ENCODE results near the gene THRB. TPM values are rescaled to one million over a fixed set of nuclear protein-coding genes. Genes with fewer than 3 reads are reported as not detected.
A peak's percentile ranks its signal among the peaks of the same experiment; 100 is the strongest.

The THRB gene
- total RNA-seq, result 4.7 TPM

GRCh38 chr3:24494618-24495325 is at the start of gene THRB:
TSS of gene THRB (minus strand) at chr3:24494850.
- ATAC-seq, result peak; percentile 83

DNA sequence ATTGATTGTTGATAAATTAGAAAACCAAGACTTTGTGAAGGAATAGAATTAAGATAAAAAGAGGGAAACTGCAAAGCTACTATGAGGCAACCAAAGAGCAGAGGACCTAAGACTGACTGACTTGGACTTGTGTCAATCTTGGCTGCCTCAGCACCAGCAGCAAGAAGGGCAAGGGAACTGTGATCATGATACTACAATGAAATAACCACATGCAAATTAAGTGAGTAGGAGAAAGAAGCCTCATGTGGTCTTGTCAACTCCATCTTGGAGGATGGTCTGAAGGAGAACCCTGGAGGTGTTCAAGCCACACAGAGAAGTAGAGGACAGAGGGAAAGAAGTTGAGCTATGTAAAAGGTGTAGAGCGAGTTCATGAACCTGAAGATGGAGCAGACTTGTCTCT is 47.3 kb upstream of the THRB start:
- no peak for ATAC-seq

GRCh38 chr3:24540821-24541220 is 46.2 kb upstream of the THRB start:
- no peak for ATAC-seq

DNA sequence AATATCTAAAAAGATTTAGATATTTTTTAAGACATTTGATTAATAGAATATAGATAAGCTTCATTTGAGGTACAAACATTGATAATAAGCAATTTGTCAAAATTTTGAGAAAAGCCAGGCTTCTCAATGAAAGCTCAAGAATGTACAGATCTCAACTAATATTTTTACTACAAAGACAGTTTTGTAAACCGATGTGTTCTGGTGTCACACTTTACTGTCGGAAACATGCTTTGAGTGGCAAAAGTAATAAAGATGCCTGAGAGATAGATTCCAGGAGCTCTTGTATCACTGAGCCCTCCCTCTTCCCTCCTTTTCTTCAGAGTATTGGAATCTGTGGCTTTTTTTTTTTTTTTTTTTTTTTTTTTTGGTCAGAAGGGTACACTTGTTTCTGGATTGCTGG is 45.0 kb upstream of the THRB start:
- no peak for ATAC-seq

GRCh38 chr3:24538891-24539290 is 44.2 kb upstream of the THRB start:
- ATAC-seq, result no peak

- ATAC-seq, result no peak
These were observed 39.0 kb upstream of the THRB start for GRCh38 chr3:24533561-24534193.

GRCh38 chr3:24530471-24530870 is 35.8 kb upstream of the THRB start:
- no peak for ATAC-seq

GRCh38 chr3:24529210-24529609 is 34.6 kb upstream of the THRB start:
- ATAC-seq, result no peak

GRCh38 chr3:24526640-24527212 is 32.1 kb upstream of the THRB start:
- ATAC-seq, result no peak

GRCh38 chr3:24525557-24525956 is 30.9 kb upstream of the THRB start:
- ATAC-seq, result no peak

DNA sequence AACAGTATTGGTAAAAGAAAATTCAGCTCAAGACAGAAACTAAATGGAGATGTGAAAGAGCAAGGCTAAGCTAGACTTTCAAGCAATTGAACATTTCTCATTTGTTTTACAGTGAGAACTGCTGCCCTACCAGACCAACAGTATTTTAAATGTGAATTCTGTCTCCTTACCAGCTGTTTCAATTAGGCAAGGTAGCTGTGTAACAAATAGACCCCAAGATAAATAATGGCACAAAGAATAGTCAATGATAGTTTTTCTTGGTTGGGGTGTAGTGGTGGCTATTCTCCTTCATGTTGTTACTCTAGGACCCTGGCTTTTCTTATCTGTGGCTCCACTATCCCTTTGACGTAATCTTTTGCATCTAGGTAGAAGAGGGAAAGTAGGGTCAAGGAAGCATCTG is 30.4 kb upstream of the THRB start:
- no peak for ATAC-seq

DNA sequence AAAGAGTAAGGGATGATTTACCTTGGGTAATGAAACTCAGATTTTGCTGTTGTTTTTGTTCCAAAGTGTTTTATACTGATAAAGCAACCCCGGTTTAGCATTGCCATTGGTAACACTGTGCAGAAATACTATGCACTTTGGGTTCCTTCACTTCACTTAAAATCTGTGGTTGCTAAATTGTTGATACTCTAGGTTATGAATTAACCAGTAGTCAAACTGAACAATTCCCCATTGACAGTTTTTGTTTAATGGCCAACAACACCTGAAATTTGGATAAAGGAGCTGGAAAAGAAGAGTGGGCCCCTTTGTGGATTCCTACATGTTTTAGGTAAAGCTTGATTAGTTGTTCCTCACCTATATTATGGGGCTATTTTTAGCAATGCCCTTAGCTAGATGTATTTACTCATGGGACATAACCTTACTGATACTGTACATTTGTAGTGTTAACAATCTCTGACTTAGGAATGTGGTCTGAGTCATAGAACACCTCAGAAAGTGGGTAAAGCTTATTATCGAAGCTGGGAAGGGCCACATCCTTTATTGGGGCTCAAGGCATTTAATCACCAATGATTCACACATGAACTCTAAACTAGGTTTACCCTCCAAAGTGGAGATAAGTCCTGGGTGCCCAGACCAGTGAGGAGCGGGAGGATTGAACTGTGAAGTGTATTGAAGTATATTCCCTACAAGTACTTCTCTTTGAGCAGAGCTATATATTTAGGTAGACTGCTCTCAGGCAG is 29.5 kb upstream of the THRB start:
- ATAC-seq, result peak; percentile 66

DNA sequence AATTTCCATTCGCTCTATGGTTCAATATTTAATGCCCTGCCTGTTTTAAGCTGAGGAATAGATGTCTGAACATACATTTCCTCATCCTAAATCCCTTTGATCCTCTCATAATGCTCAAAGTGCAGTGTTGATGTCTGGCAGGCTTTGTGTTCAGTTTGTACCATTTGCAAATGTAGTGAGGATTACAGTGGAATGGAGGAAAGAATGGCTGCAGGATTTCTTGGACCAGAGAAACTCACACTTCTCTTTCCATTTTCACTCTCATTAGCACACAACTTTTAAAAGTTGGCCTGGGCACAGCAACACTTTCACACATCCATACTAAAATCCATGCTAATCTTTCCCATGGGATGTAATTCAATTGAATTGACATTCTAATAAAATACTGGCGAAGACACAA is 28.6 kb upstream of the THRB start:
- peak; percentile 39 for ATAC-seq

DNA sequence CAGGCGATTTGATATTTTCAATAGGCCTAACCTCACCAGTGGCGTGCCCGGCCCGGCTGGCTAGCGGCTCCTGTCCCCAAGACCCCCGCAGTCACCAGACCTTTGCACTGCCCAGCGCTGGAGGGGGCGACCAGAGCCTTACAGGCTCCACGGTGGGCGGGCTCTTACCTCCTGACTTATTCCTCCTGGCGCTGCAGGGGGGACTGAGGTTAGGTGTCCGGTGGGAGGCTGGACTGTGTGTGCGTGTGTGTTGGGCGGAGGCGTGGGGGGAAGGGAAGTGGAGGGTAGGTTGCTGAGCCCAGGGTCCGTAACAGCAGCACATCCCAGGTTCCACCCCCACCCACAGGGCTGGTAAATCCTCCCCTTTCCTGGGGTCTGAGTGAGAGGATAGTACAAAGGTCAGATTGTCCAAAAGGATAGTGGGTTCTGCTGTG is 27.5 kb upstream of the THRB start:
- ATAC-seq, result no peak

- ATAC-seq, result peak; percentile 75
These were observed 26.9 kb upstream of the THRB start for GRCh38 chr3:24521420-24522145.

GRCh38 chr3:24520976-24521419 is 26.3 kb upstream of the THRB start:
- peak; percentile 6 for ATAC-seq

GRCh38 chr3:24520101-24520495 is 25.4 kb upstream of the THRB start:
- no peak for ATAC-seq

DNA sequence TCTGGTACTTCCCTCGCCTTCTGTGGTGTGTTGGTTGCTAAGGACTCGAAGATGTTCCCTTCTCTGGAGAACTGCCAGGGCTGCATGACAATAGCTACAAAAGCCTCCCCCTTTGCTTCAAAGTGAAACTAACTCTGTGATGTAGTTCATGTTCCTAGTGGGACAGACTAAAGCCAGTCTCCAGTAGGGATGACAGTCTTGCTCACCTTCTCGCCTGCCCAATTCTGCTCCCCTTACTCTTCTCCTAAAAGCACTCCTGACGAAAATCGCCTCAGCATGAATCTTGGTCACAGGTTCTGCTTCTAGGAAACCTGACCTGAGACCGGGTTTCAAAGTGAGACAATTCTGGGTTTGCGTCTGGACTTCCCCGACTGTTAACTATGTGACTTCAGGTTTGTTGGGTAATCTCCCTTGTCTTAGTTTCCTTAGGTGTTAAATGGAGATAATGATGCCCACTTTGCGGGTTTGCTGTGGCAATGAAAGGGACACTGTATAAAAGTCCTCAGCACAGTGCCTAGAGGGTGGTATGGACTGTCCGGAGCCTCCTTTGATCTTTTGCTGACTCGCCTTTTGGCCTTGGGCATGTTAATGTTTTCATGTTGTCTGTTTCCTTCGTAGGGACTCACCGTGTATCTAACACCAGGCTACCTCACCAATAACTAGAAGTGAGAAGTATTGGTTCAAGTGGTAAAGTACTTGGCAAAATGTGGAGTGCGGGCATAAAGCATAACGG is 24.9 kb upstream of the THRB start:
- ATAC-seq, result no peak

DNA sequence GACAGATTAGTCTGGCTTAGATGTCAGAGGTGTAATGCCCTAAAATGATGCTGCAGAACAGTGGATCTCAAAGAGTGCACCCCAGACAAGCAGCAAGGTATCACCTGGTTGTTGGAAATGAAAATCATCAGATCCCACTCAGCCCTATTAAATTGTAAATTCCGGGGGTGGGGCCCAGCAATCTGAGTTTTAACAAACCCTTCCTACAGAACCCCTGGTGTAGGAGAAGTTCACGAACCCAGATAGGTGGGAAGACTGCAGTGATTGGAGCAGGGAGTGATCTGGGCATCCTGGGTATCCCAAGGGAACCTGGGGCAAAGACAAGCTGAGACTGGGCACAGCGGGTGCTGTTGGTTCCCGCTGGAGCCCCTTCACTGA is 24.3 kb upstream of the THRB start:
- no peak for ATAC-seq

- no peak for ATAC-seq
These were observed 19.5 kb upstream of the THRB start for GRCh38 chr3:24514119-24514518.

GRCh38 chr3:24513463-24513862 is 18.8 kb upstream of the THRB start:
- ATAC-seq, result no peak

All from esophagus mucosa (tissue), 1 donor.